OCI-M1 (cell line): ENCODE measurements around the gene ROM1.
"Not testable (repeated sequence)": the region's sequence is repeated elsewhere in the genome, so short reads cannot be mapped to it uniquely, and the experiment has no call there.

ENCODE experiments used
- DNase-seq: peaks from one replicate; lab custom pipeline; 2025; lab: John Stamatoyannopoulos, UW

The ROM1 gene

DNA sequence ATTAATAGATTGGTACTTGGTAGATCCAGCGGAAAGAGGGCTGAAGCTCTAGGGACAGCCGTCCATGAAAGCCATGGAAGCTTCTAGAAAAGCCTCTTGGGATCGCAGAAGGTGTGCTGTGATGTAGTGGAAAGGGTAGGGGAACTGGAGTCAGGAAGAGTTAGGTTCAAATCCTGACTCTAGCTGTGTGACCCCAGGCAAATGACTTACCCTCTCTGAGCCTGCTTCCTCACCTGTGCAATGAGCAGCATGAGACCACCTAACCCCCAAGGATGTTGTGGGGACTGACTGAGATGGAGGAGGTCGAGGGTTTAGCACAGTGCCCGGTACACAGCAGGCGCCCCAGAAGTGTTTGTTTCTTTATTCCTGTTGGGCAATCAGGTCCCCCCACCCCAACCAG lies 2.7 kb upstream of the ROM1 start:
- DNase-seq, result no peak

DNA sequence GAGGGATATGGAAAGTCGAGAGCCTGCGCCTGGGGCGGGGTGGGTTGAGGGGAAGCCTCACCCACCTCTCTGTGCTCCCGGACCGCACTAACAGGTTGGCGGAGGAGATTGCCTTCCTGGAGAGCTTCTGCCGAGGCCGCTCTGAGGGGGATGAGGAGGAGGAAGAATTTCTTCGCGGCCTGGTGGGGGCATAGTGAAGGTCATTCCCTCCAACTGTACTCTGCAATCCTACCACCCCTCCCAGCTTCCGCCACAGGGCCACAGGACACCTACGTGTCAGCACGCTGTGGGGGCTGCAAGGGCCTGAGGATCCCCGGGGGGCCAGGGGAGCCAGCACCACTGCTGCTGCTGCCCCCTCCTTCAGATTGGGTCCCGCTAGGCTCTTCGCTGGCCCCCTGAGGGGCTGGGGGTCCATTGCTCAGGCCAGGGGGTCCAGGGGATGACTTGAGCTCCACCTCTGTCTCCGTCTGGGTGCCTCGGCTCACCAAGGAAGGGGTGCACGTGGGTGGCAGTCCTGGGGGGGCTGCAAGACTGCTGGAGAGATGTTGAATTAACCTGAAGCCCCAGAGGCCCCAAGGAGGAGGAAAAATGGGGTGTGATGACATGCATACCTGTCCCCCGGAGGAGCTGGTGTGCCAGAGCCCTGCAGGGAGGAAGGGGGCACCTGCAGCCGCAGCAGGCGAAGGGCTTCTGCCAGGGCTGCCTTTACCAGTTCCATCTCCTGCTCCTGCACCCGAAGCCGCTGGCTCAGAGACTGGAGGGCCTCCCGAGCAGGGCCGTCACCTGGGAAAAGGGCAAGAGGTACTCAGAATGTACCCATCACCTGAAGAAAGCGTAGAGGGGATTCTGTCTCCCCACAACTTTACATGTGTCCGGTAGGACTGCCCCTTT lies 2.0 kb upstream of the ROM1 start:
- DNase-seq, result no peak

DNA sequence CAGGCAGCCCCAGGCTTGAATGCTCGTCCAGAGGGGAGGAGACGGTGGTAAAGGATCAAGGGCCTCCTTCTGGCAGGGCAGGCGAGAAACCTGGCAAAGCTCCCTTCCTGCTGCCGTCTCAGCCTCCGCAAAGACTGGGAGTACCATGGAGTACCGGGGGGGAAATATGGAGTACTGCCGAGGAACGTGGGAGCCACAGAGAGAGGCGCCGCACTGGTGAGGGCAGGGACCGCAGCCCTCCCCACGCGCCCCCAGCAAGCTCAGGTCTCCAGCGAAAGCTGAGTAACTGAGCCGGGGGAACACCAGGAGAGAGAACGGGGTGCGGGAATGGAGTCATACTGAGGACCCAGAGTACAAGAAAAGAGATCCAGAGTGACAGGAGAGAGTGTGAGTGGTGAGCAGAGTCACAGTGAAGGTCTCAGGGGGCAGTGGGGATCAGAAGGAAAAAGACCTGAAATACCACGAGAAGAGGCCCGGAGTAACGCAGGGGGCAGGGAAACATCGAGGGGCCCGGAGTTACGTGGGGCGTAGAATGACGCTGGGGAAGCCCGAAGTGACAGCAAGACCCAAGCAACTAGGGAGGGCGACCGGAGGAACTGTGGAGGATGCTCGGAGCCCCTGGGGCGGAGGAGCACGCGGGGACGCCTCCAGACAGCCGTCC lies 1.2 kb upstream of the ROM1 start:
- DNase-seq, result peak; percentile 71

DNA sequence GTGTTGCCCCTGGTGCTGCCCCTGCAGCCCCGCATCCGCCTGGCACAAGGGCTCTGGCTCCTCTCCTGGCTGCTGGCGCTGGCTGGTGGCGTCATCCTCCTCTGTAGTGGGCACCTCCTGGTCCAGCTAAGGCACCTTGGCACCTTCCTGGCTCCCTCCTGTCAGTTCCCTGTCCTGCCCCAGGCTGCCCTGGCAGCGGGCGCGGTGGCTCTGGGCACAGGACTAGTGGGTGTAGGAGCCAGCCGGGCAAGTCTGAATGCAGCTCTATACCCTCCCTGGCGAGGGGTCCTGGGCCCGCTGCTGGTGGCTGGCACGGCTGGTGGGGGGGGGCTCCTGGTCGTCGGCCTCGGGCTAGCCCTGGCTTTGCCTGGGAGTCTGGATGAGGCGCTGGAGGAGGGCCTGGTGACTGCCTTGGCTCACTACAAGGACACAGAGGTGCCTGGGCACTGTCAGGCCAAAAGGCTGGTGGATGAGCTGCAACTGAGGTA lies 278 bp downstream of the ROM1 start:
- DNase-seq, result no peak

DNA sequence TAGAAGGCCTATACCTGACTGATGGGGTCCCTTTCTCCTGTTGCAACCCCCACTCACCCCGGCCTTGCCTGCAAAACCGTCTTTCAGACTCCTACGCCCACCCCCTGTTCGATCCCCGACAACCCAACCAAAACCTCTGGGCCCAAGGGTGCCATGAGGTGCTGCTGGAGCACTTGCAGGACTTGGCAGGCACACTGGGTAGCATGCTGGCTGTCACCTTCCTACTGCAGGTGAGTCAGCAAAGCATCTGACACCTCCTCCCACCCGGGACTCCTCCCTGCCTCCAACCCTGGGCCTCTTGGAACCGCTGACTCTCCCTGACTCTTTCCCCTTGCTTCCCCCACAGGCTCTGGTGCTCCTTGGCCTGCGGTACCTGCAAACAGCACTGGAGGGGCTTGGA lies 1.2 kb downstream of the ROM1 start:
- DNase-seq, result no peak

DNA sequence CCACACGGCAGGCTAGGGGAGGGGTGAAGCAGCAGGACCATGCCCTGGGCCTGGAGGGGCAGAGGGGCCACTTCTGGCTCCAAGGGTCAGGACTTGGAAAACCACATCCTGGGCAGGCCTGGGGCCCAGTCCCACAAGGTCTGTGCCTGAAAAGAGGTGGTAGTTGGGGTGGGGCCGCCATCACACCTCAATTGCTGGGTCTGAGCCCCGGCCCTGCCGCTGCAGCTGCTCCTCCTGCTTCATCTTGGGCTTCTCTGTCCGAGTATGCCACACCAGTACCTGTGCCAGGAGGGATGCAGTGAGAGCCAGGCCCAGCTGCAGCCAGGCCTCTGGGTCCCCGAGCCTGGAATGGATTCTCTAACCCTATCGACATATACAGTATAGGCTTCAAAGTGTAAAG lies 2.5 kb downstream of the ROM1 start:
- DNase-seq, result no peak

DNA sequence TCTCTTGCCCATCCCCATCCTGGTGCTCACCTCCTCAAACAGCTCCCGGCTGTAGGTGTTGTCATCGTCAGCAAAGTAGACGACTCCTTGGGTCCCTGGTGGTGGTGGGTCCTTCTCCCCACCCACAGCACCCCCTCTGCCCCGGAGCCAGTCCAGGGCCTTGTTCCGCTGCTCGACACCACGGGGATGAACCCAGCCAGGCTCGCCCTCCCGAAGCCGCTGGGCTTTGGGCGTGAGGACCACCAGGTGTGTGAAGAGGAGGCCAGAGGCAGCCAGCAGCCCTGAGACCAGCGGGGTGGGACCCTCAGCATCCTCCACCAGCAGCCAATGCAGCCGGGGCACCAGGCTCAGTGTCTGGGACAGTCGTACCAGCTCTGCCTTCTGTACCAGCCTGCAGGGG lies 3.9 kb downstream of the ROM1 start:
- not testable (repeated sequence) for DNase-seq

DNA sequence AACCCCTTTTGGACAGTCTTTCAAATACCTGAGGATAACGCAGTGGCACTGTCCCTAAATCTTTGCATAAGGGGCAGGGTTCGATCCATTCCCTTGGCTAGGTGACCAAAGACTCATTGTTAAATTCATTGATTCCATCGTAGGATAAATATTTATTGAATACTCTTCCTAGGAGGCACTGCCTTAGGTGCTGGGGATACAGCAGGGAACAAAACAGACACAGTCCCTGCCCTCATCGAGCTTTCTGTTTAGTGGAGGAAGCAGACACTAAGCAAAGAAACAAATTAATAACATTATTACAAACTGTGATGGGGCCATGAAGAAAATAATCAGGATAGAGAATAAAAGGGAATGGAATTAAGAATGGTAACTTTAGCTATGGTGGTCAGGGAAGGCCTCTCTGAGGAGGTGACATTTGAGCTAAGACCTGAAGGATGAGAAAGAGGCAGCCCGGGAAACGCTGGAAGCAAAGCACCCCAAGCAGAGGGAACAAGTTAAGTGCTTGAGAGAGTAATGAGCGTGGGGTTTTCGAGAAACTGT lies 8.0 kb downstream of the ROM1 start:
- no peak for DNase-seq

DNA sequence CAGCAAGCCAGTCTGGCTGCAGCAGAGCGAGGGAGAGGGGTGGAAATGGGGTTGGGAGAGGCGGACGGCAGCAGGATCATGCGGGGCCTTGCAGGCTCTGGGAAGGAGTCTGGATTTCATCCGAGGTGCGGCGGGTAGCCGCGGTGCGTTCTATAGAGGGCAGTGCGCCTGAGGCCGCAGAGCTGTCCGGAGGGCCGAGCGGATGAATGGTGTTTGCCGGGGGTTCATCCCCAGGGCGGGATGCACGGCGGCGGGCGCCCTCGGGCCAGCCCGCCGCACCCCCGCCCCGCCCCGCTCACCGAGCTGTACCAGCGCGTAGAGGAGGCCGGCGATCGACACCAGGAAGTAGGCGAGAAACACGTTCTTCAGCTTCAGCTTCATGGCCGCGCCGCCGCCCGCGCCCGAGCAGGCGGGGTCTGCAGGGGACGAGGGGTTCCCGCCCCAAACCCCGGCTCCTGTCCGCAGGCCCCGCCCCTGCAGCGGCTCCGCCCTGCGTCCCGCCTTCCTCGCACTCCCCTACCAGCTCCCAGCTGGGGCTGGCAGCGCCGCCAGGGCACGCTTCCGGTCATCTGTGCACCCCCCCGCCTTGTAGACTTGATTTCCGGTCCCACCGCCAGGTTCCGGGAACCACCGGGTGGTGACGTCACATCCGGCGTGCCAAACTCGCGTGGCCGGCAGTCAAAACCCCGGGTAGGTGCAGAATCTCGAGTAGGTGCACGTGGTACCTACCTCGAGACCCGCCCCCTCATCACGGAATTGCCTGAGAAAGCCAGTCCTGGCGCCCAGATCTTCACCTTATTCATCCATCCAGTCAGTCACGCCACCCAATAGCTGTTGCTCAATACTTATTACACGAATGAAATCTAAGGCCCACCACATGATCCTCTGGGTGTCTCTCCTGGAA lies 8.8 kb downstream of the ROM1 start, which contains the start of gene B3GAT3:
Gene B3GAT3, minus strand, starts transcription at position 420 of the 904 bp plus-strand sequence. Its CDS starts 39 bp downstream, at position 381.
- peak; percentile 99 for DNase-seq

DNA sequence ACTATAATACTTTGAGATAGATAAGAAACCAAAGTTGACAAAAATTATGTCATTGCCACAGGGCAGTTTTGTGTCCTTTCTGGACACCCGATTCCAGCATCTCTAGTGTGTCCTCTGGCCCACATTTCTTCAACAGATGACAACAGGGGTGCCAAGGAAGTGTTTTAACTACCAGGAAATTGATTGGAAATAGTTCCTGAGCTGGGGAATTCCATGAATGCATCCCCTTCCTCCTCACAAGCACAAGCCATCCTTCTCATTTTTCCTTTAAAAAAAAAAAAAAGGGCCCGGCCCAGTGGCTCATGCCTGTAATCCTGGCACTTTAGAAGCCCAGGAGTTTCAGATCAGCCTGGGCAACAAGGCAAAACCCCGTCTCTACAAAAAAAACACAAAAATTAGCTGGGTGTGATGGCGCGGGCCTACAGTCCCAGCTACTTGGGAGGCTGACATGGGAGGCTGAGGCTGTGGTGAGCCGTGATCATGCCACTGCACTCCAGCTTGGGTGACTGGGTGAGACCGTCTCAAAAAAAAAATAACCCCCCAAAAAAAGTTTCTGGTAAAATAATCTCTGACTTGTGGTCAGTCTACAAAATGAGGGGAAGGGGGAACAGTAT lies 9.5 kb downstream of the ROM1 start:
- no peak for DNase-seq

DNA sequence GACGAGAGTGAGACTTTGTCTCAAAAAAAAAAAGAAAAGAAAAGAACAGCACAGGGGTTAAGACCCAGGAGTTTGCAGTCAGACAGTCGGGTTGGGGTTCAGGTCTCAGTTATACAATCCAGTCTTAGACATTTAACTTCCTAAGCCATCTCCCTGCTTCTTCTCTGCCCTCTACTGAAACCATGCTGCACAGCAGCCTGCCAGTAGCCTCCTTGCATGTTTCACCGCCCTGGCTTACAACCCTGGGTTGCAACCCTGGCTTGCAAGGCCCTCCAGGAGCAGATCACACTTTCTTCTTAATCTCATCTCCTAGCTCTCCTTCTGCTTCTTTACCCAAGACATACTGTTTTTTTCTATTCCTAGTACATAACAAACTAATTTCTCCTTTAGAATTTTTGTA lies 14.7 kb downstream of the ROM1 start:
- DNase-seq, result no peak

DNA sequence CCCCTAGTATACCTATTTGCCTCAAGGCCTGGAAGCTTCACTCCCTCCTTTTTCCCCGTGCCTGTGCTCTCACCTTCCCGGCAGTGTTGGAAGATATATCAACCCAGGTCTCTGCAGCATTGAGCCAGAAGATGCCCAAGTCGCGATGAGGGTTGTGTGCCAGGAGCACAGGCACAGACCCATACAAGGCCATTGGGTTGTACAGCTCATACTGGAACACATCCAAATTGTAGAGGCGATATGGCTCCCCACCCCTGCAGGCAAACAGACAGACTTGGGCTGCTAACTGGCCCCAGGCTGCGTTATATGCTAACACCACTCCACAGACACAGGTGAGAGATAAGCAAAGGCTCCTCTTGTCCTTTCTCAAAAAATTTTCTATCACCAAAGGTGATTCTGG lies 19.4 kb downstream of the ROM1 start:
- DNase-seq, result no peak

DNA sequence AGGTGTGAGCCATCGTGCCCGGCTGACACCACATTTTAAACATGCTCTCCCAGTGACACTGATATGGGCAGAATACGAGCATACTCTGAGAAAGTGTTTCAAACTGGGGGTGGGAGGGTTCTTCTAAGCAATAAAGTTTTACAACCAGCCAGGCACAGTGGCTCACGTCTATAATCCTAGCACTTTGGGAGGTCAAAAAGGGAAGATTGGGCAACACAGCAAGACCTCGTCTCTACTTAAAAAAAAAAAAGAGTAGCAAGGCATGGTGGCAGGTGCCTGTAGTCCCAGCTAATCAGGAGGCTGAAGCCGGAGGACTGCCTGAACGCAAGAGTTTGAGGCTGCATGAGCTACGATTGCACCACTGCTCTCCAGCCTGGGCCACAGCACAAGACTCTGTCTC lies 31.2 kb downstream of the ROM1 start:
- no peak for DNase-seq

DNA sequence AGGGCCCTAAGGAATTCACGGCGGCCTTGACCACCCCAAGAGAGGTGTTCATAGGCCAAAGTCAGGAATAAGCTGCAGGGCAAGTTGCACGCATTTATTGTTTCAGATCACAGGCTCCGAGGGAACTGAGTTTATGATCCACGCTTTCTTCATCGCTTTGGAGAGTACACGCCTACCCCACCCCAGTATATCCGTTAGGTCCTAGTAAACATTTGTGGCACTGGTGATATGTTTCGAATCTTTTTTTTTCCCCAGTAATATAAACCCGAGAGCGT lies 32.6 kb downstream of the ROM1 start:
- DNase-seq, result no peak

DNA sequence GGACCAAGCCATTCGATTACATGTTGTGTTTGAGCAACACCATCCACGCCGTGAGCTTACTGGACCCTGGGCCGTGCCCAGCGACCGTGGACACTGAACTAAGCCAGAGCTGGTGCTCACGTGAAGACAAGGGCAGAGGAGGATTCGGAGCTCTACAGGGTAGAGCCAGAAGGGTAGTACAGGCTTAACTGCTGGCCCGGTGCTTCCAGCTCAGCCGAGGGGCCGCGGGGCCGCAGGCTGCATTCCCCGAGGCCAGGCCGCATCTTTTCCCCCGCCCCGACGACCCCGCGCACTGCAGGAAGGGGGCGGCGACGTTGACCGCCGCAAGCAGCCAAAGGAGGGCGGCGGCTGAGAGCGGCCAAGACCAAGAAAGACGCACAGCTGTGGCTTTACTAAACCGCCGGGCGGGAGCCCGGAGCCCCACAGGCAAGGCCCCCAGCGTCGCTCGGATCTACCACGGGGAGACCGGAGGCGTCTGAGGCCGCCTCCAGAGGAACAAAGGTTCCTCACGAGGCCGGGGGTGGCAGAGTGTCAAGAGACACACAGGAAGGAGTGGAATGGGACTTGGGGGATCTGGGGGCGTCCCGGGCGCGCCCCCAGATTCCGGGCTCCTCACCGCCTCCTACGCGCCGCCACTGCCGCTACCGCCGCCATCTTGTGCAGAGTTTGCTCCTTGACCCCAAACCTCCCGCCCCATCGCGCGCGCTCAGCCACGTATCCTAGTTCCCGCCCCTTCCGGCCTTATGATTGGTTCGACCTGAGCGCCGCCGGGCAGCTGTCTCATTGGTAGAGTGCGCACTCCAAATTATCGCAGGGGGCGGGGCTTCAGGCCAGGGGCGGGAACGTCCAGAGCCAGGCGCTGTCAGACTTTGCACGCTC lies 33.1 kb downstream of the ROM1 start, which contains the start of gene GANAB:
Gene GANAB, minus strand, starts transcription at position 668 of the 879 bp plus-strand sequence. Its CDS starts 14 bp downstream, at position 654.
- peak; percentile 99 for DNase-seq

DNA sequence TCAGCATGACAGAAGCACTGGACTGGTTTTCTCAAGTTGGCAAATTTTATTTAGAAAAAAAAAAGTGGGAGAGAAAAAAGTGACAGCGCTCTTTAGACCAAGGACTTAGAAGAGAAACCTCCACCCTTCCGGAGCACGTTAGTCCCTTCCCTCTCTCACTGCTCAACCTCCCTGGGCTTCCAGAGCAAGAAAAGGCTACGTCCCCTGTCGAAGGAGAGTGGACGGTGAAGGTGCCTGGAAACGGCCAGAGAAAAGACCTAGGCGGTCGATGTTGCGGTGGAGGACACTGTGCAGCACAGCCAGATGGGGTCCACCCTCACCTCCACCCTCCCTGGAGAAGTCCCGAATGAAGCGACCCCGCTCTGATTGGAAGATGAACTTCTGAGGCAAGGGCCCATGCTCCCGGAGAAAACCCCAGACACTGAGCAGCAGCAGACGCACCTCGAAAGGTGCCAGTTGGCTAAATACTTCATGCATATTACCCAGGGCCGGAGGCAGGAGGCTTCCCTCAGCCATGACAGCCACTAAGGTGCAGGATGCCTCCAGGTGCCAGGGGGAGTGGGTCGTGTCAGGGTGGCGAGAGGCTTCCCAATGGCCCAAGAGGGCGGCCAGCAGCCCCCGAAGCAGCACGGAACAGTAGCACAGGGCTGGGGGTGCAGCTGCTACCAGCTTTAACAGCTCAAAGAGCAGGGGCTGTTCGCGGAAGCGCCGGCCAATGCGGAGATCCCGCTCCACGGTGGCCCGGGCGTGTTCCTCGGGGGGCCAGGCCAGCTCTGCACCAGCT lies 34.0 kb downstream of the ROM1 start:
- DNase-seq, result no peak

DNA sequence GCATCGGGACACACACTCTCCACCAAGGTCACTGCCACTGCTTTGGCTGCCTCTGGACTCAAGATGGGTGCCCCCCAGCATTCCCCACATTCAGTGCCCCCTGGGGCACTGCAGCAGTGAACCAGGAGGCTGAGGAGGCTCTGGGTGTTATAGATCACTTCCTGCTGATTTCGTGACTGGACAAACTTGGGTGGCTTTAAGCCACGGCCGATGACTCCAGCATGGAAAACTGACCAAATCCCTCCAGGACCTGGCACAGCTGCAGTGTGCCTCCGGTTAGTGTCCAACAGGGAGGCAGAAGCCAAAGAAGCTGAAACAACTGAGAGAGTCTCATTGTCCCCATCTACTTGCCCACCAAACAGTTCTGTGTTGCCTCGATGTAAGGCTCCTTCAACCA lies 34.5 kb downstream of the ROM1 start:
- no peak for DNase-seq

DNA sequence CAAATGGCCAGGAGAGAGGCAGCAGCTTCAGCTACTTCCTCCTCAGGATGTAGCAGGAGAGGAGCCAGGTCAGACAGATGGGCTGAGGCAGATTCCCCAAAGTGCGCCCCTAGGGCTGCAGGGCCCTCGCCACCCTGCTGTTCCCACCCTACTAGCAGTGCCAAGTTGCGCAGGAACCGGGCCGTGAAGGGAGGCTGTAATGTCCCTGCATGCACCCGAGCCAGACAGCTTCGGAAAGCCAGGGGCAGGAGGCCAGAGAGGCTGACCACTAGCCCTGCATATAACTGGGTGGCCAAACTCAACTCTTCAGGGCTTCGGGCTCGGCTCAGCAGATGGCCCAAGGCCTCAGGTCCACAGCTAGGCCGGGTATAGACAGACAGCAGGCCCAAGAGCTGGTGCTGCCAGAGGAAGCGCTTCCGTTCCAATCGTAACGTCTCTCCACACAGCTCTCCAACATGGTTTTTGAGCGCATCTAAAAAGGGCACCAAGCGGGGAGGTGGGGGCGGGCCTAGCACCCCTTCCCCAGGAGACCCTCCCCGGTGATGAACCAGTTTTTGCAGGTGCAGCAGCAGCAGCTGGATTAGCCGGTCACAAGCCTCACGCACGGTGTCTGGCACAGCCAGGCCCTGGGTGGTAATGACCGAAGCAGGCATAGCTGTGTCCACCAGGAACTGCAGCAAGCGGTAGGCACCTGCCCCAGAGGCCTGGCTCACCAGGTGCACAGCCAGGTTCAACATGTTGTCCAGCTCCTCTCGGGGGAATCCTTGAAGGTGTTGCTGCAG lies 35.3 kb downstream of the ROM1 start:
- DNase-seq, result no peak

DNA sequence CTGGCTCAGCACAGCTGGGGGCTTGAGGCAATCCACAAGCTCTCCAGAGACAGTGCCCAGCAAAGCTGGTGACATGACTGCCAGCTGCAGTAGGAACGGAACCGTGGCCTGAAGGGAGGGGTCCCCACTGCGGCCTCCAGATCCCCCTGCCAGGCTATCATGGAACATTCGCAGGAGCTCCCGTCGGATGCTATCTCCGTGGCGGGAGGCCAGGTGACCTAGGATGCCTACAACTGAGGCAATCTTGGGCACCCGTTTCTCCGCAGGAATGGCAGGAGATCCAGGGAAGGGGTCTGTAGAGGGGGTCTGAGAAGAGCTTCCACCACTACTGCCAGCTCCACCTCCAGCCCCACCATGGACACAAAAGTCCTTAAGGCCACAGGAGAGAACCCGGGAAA lies 35.9 kb downstream of the ROM1 start:
- no peak for DNase-seq
